Fibroblast of lung (primary cell): ENCODE measurements around the gene BCL2. TPM values are rescaled to one million over a fixed set of nuclear protein-coding genes. Genes with fewer than 3 reads are reported as not detected.

Experiments used
- DNase-seq, 2 donors: peaks; one replicate each; pipeline versions ENCODE4 v3.0.0 to v3.0.0-alpha.2; 2010; ENCODE audit warnings: low read depth in 2 of 2
- H2AFZ ChIP-seq: 2 replicates; pipeline ENCODE4 v1.5.1; 2012; ENCODE audit warnings: low read length, control low read depth, inconsistent platforms
- H3K27ac ChIP-seq: 2 replicates; pipeline ENCODE4 v1.5.1; 2011; ENCODE audit warnings: low read length, control low read depth; ENCODE audit not compliant: insufficient read depth
- H3K27me3 ChIP-seq: 2 replicates; pipeline ENCODE4 v1.5.1; 2011; ENCODE audit warnings: mild to moderate bottlenecking, low read length; ENCODE audit not compliant: control insufficient read depth, insufficient read depth
- H3K36me3 ChIP-seq: 2 replicates; pipeline ENCODE4 v1.5.1; 2011; ENCODE audit warnings: low read length; ENCODE audit not compliant: control insufficient read depth, insufficient read depth
- H3K4me1 ChIP-seq: 2 replicates; pipeline ENCODE4 v1.5.1; 2011; ENCODE audit warnings: low read length; ENCODE audit not compliant: control insufficient read depth, insufficient read depth; ENCODE audit errors: extremely low read depth
- H3K4me2 ChIP-seq: 2 replicates; pipeline ENCODE4 v1.5.1; 2011; ENCODE audit warnings: low read length, control low read depth; ENCODE audit not compliant: insufficient read depth; ENCODE audit errors: extremely low read depth
- H3K4me3 ChIP-seq, 4 experiments: fragments of 200-600 bp in 1 of 4; sonication (generic) in 1 of 4; replicated peaks in 1 of 4; 2 replicates each; pipeline ENCODE4 v1.5.1; 2011 to 2016; ENCODE audit warnings: low read length in 4 of 4, low read depth in 3 of 4, mild to moderate bottlenecking in 3 of 4, control low read depth in 2 of 4, inconsistent platforms in 1 of 4, mixed read lengths in 1 of 4; ENCODE audit not compliant: insufficient read depth in 1 of 4; ENCODE audit errors: control extremely low read depth in 1 of 4
- H3K79me2 ChIP-seq: 2 replicates; pipeline ENCODE4 v1.5.1; 2012; ENCODE audit warnings: mild to moderate bottlenecking, low read length, inconsistent platforms; ENCODE audit not compliant: control insufficient read depth, insufficient read depth
- H3K9ac ChIP-seq: 2 replicates; pipeline ENCODE4 v1.5.1; 2011; ENCODE audit warnings: mild to moderate bottlenecking, low read length, control low read depth; ENCODE audit not compliant: insufficient read depth
- H3K9me3 ChIP-seq: 2 replicates; pipeline ENCODE4 v1.5.1; 2012; ENCODE audit warnings: low read depth, low read length; ENCODE audit not compliant: control insufficient read depth, insufficient read depth
- H4K20me1 ChIP-seq: 2 replicates; pipeline ENCODE4 v1.5.1; 2011; ENCODE audit warnings: low read length; ENCODE audit not compliant: control insufficient read depth, insufficient read depth; ENCODE audit errors: extremely low read depth
- EZH2 ChIP-seq: IDR thresholded peaks from 2 replicates; pipeline ENCODE4 v1.5.1; 2012; ENCODE audit warnings: low read length, control low read depth, mild to moderate bottlenecking; ENCODE audit errors: missing control alignments
- polyA plus RNA-seq, 2 donors: library from polyadenylated mRNA; depleted of rRNA in 1 of 2; stranded (reverse) in 1 of 2; unstranded in 1 of 2; fragments of >200 nt; gene quantifications; 2 replicates each; pipeline ENCODE4 v1.2.1, GENCODE V29; 2011 to 2012; ENCODE audit warnings: missing spikeins in 1 of 2
- total RNA-seq: library from RNA; depleted of rRNA; stranded (reverse); fragments of >200 nt; gene quantifications from 2 replicates; pipeline ENCODE4 v1.2.1, GENCODE V29; 2014
- TF ChIP-seq, protein P1 (sequence below), 2 donors: IDR thresholded peaks in 1 of 2; conservative IDR thresholded peaks in 1 of 2; 1 replicate in 1 of 2; 2 replicates in 1 of 2; pipeline ENCODE4 v1.5.1; 2011 to 2012; ENCODE audit warnings: low read length in 2 of 2, control low read depth in 1 of 2, inconsistent platforms in 1 of 2, low read depth in 1 of 2, mild to moderate bottlenecking in 1 of 2

Gene BCL2
- total and polyA plus RNA-seq, 2 donors (not counting 1 experiment from before 2014, with no cell fraction given) = 1.5 to 3.6 TPM

DNA sequence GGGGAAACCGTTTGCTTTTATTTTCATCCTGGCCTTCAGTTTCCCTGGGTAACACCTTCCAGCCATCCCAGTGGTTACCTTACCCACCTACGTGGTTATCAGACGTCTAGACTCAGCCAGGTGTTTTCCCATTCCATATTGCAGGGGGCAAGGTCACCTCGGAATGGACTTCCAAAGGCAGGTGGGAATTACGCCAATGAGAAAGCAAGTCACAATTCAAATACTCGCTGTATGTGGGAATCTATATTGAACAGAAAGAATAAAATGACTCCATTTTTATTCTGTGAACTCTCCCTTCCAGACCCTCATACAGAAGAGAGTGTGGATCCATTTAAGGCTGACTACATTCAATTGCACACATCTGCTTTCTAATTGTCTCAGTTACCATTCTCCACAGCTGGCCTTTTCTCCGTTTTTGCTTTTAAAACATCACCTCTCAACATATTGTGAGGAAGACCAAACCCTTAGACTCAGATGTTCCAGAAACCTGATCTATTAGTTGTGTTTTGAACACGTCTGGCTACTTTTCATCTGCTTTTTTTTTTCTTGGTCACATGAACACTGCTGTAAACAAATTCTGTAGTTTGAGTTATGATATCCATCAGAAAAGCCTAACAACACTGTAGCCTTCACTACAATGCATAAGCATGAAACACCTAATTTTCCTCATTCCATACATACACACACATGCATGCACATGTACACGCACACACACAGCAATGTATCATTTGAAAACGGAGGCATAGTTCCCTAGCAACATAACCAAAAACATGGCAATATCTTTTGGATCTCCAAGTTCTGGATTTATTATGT lies 59.8 kb downstream of the BCL2 start:
- Histone ChIP-seq H2AFZ (no peak overlapping the region), H3K9ac (no peak overlapping the region), H4K20me1 (no peaks in the 10 kb centered on the region), H3K9me3 (no peaks in the 10 kb centered on the region), H3K4me1 (no peaks in the 10 kb centered on the region), H3K4me2 (no peak overlapping the region), H3K27ac (no peak overlapping the region), H3K27me3 (no peaks in the 10 kb centered on the region), H3K4me3 (no peak overlapping the region), H3K36me3 (no peaks in the 10 kb centered on the region), H3K79me2 (no peaks in the 10 kb centered on the region)
- TF ChIP-seq, protein P1, sequence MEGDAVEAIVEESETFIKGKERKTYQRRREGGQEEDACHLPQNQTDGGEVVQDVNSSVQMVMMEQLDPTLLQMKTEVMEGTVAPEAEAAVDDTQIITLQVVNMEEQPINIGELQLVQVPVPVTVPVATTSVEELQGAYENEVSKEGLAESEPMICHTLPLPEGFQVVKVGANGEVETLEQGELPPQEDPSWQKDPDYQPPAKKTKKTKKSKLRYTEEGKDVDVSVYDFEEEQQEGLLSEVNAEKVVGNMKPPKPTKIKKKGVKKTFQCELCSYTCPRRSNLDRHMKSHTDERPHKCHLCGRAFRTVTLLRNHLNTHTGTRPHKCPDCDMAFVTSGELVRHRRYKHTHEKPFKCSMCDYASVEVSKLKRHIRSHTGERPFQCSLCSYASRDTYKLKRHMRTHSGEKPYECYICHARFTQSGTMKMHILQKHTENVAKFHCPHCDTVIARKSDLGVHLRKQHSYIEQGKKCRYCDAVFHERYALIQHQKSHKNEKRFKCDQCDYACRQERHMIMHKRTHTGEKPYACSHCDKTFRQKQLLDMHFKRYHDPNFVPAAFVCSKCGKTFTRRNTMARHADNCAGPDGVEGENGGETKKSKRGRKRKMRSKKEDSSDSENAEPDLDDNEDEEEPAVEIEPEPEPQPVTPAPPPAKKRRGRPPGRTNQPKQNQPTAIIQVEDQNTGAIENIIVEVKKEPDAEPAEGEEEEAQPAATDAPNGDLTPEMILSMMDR (conservative IDR thresholded peaks at IDR 0.05 in 1 of 2, IDR thresholded peaks at IDR 0.05 in 1 of 2; ENCODE audit: low read depth in 1 of 2, low read length in 2 of 2) = no peak
- no peak for TF ChIP-seq EZH2
- no peak for DNase-seq

DNA sequence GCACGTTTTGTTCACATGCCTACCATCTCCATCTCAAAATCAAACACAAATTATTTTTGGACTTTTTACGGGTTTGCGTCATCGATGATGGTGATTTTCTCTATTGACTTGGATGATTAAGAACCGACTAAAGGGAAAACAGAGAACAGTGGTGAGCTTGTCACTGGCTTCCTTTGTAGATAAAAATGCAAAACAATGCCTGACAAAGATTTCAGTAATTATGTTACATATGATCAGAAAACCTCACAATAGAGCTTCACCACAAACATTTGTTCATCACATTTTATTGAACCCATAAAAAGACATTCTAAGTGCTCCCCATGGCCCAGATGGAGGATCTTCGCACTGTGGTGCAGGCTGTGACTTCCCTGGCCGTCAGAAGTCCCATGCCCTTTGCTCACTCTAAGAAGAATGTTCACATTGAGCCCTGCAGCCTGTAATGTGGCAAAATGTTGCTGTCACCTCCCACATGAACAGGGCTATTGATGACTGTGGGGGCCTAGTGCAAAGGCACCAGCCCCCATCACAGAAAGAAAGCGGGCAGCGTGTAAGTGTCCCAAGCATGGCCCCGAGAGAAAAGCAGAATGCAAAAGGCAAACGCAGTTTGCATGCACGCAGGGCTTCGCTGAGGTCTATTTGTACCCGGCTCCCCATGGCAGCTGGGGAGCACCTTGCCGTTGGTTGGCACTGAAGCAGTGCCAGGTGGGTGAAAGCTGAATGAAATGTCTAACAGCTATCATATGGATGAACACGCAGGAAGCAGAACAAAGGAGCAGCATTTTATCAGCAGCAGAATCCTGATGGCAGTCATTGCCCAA lies 60.6 kb downstream of the BCL2 start:
- H3K4me2 ChIP-seq = no peak overlapping the region
- no peaks in the 10 kb centered on the region for H3K9me3 ChIP-seq
- H3K4me1 ChIP-seq = peaks cover 1% of the 10 kb centered on the region
- H3K79me2 ChIP-seq = no peaks in the 10 kb centered on the region
- H3K36me3 ChIP-seq = no peaks in the 10 kb centered on the region
- no peak for DNase-seq
- H3K4me3 ChIP-seq = no peak overlapping the region
- no peak overlapping the region for H3K9ac ChIP-seq
- no peaks in the 10 kb centered on the region for H3K27me3 ChIP-seq
- H4K20me1 ChIP-seq = no peaks in the 10 kb centered on the region
- no peak overlapping the region for H2AFZ ChIP-seq
- TF ChIP-seq EZH2 = no peak
- TF ChIP-seq, protein P1 (conservative IDR thresholded peaks at IDR 0.05 in 1 of 2, IDR thresholded peaks at IDR 0.05 in 1 of 2; ENCODE audit: low read depth in 1 of 2, low read length in 2 of 2) = no peak
- H3K27ac ChIP-seq = no peak overlapping the region

DNA sequence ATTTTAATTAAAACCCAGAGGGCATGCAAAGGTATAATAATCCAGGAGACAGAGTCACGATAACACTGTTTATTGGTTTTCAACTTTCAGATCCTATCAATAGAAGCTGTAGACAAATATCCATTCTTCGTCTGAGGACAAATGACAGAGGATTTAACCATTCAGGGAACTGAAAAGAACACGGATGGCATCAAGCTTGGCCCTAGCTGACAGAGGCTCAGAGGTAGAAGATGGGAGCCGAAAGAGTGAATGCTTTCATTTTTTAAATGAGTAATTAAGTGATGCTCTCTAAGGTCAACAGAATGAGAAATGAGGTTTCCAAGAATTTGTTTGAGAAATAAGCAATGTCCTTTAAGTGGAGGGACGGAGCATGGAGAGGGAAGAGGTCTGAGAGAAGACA lies 62.1 kb downstream of the BCL2 start:
- Histone ChIP-seq H3K4me2 (no peak overlapping the region), H3K9me3 (no peaks in the 10 kb centered on the region), H3K79me2 (no peaks in the 10 kb centered on the region), H3K27me3 (no peaks in the 10 kb centered on the region), H3K9ac (no peak overlapping the region), H3K4me1 (peaks cover 6% of the 10 kb centered on the region), H3K27ac (no peak overlapping the region), H2AFZ (no peak overlapping the region), H4K20me1 (no peaks in the 10 kb centered on the region), H3K4me3 (no peak overlapping the region), H3K36me3 (no peaks in the 10 kb centered on the region)
- no peak for DNase-seq
- TF ChIP-seq EZH2 = no peak
- TF ChIP-seq, protein P1 (conservative IDR thresholded peaks at IDR 0.05 in 1 of 2, IDR thresholded peaks at IDR 0.05 in 1 of 2; ENCODE audit: low read depth in 1 of 2, low read length in 2 of 2) = no peak
